CD4-positive, alpha-beta T cell treated with Interleukin-21 for 1 hour (primary cell): ENCODE data around the gene MAP1A.
A peak's percentile ranks its signal among the peaks of the same experiment; 100 is the strongest.

Source experiments
- DNase-seq: peaks from one replicate; pipeline ENCODE4 v3.0.0-alpha.2; 2020

The MAP1A gene

DNA sequence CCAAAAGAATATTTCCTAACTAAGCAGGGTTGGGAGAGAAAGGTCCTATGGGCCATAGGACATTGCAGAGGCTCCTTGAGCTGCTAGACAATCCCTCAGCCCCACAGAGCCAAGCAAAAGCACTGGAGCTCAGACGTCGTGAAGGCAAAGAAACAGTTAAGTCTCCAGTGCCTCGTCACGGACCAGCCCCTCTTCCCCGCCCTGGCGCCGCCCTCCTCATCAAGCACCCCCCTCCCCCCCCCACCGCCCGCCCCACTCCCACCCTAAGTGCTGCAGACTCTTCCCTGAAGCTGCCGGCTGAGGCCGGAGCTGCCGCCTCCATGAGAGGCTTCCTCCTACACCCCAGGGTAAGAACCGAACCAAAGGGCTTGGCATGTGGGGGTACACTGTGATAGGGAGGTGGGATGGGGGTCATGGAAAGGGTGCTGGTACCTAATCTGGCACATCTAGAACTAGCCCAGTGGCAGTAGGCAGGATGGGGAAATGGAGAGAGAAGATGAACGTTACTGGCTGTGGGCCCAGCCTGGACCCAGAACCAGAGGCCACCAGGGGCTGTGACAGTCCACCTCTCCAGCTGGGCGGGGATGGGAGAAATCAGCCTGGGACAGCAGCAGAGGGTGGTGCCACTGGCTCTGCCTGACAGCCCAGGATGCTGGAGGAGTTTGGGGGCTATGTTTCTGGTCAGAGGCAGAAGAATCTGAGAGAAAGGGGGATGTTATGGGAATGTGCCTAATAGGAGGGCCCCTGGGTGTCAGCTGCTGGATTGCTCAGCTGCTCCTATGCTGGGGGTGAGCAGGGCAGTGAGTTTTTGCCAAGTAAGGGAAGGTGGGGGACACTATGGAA, at the start of gene MAP1A:
TSS of gene MAP1A (plus strand) at position 255 of the 843 bp plus-strand sequence. CDS start 3,866 bp downstream, outside the sequence.
- no peak for DNase-seq

DNA sequence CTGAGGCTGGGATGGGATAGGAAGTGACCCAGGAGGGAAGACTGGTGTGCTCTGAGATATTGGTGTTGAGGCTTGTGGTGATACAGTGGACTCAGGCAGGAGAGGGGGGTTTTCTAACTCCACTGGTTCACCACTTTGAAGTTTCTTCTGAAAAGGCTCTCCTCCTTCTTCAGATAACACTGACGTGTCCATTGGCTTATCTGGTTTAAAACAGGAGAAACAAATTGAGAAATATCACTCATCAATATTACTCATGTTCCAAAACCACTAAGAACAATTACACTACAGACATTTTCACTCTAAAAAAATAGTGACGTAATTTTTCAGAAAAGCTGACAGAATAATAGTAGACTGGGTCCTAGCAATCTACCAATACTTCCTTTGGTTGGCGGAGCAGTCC, 47.5 kb upstream of the MAP1A start:
- no peak for DNase-seq

DNA sequence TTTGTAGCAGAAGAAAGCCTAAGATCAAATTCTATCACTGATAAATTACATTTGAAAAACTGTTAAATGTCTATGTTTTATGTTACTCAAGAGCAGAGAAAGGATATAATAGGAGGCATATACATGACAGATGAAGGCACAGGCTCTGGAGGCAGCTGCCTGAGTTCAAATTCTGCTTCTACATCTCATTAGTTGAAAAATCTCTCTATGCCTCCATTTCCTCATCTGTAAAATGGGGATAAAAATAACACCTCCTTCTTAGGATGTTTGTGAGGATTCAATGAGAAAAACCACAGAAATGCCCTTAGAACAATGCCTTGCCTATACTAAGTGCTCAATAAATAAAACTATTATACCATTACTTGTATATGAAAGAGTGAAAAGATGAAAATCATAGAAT, 45.4 kb upstream of the MAP1A start:
- DNase-seq = no peak

DNA sequence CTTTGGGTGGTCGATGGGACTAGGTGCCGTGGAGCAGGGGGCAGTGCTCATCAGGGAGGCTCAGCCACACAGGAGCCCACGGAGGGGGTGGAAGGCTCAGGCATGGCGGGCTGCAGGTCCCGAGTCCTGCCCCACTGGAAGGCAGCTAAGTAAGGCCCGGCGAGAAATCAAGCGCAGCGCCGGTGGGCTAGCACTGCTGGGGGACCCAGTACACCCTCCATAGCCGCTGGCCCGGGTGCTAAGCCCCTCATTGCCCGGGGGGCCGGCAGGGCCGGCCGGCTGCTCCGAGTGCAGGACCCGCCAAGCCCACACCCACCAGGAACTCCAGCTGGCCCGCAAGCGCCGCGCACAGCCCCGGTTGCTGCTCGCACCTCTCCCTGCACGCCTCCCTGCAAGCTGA, 43.5 kb upstream of the MAP1A start:
- DNase-seq = no peak

DNA sequence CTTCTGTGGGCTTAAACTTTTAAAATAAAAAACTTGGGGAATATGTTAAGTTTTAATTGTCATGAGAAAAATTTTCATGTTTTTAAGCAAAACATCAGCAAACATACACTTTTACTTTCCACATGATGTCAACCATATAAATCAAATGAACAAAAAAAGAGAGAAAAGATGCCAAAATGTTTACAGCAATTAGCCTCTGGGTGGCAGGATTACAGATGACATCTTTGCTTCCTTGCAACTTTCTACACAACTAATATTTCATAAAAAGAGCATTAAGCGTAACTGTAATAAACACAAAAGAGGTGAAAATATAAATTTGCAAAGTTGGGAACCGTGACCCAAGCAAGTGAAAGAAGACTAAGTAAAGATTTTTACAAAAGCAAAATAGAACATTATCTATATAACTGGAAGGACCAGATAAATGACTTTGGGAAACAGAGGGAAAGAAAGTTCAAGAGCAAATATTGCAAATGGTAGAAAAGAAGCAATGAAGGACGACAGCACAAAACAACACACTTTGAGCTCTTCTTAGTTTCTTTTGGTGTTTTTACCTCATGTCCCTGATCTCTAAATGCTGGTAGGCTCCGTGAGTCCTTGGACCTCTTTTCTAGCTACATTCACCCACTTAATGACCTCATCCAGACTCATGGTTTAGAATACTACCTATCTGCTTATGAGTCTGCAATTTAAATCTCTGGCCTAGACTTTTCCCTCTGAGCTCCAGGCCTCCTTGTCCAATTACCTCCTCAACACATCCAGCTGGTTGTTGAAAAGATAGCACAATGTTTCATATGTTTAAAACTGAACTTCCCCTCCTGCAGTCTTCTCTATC, 33.9 kb upstream of the MAP1A start:
- peak; percentile 40 for DNase-seq

DNA sequence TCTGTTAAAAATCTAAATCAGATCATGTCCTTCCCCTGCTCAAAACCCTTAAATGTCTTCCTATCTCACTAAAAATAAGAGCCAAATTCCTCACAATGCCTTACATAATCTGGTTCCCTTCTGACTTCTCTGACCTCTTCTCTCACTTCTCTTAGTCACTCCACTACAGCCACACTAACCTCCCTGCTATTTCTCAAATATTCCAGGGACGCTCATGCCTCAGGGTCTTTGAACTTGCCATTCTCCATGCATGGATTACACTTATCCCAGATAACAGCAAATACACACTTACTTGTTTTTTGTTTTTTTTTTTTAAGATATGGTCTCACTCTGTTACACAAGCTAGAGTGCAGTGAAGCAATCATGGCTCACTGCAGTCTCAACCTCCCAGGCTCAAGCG, 33.0 kb upstream of the MAP1A start:
- no peak for DNase-seq

DNA sequence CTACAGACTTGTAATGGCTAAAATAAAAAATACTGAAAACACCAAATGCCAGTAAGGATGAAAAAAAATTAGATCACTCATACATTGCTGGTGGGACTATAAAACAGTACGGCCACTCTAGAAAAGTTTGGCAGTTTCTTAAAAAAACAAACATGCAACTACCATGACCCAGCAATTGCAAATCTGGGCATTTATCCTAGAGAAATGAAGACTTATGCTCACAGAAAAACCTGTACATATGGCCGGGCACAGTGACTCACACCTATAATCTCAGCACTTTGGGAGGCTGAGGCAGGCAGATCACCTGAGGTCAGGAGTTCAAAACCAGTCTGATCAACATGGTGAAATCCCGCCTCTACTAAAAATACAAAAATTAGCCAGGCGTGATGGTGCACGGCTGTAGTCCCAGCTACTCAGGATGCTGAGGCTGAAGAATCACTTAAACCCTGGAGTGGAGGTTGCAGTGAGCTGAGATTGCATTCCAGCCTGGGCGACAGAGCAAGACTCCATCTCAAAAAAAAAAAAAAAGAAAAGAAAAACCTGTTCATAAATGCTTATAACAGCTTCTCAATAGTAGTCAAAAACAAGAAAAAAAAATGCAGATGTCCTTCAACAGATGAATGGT, 30.0 kb upstream of the MAP1A start:
- DNase-seq = no peak

DNA sequence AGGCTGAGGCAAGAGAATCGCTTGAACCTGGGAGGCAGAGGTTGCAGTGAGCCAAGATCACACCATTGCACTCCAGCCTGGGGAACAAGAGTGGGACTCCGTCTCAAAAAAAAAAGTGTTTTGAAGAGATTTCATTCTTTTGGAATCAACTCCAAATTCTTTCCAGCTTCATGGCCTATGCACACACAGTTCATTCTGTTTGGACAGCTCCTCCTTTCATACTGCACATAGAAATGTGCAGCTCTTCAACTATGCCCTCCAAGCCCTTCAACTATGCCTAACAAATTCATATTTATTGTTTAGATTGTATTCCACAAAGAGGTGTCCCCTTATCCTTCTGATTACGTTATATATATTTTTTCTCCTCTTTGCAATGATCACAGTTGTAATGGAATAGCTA, 28.6 kb upstream of the MAP1A start:
- DNase-seq = no peak

DNA sequence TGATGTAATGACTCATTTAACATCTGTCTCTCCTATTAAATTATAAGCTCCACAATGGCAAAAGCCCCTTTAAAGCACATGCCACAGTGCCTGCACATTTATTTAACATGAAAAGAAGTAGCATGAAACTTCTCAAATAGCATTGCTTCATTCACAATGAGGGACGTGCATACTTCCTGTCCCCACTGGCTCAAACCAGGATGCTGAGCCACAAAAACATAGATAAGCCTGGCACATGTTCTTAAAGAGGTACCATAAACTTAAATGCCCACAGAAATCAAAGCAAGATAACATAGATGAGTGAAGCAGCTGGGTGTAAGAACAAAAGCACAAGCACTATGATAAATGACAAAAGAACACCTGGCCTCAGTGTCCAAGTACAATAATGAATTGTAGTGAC, 28.2 kb upstream of the MAP1A start:
- DNase-seq = no peak

DNA sequence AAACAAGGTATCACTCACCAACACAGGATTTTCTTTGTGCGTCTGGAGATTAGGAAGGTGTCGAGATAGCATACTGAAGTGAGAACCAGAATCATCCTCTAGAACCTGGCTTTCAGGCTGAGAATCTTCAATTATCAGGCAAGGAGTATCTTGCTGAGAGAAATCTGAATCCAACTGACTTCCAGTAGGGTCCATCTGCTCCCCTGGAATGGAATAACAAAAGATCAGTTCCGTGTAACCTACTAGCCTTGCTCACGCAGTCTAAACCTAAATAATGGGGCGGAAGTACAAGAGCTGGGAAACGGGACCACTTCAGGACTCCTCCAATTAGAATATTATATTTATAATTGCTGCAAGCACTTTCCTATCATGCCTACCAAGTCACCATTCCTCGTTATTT, 25.1 kb upstream of the MAP1A start:
- no peak for DNase-seq

DNA sequence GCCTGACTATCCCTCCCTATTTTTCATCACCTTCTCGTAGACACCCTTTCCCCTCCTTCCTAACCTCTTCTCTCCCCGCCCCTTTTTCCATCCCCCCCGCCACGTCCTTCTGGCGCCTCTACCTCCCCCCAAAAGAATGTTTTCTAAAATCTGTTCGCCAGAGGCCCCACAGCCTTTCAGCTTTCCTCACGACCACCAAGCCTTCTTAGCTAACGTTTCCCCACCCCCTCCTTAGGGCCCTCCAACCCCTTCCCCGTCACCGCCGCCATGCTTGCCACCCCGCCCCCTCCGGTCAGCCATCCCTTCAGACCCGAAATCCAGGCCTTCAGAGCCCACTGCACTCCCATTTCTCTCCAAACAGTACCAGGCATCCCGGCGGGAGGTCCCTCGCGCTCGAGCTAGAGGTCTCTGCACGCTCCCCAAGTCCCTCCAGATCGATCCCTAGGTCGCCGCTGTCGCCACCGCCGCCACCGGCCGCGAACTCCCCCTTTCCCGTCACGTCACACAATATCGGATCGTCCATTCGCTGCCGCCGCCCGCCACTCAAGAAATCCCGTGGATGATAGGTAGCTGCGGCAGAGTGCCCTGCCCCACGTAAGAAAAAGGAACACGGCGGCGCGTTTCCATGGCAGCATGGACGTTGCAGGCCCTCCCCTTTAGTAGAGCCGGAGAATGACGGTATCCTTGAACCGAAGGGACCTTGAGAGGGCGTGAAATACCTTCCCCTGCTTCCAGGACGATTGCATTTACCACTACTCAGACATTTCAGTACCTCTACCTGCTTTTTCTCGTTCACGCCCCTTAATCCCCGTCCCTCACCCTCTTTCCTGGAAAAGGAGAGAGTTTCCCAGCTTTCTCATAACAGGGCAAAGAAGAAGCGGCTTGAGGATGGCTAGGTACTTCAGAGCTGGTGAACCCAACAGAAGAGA, 24.5 kb upstream of the MAP1A start, which contains the start of gene TP53BP1:
TSS of gene TP53BP1 (minus strand) at position 484 of the 929 bp plus-strand sequence. CDS start at position 371, 113 bp downstream.
- DNase-seq = peak; percentile 96

DNA sequence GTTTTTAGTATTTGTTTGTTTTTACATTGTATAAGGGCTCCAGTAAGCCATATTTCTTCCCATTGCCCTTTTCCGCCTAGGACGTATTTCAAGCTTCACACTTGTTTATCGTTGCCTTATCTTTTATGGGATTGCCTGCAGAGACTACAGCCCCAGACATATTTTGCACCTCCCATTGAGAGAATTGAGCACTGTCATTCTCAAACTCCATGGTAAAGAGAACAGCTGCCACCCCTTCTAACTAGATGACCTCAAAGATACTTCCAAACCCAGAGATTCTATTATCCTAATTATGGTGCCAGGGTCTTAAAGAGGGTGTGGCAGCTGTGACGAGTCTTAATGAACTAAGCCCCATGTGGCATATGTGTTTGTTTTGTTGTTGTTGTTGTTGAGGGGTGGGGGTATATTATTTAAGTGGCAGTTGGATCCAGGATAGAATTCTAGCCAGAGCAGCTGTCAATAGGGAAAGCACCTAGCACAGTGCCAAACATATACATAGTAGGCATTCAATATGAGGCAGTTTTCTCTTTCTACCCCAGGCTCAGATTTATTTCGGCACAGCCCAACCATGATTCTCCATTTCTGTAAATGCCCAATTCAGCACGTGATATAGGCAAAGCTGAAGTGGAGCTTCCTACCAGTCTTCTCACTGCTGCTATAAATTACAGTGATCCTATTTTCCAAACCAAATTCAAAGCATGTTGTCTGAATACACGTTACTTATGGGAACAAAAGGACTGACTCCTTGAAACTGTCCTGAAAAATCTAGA, 23.5 kb upstream of the MAP1A start:
- DNase-seq = no peak

DNA sequence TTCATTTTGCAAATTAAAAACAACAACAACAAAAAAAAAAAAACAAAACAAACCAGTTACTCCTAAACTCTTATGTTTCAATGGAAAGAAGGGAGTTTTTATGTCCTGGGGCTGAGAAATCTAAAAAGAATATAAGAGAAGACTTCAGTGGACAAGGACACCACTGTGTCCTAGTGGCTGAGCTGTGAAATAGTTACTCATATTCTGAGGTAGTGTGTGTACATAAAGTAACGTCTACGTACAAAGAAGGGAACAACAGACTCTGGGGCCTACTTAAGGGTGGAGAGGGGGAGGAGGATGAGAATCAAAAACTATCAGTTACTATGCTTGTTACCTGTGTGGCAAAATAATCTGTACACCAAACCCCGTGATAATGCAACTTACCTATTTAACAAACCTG, 18.4 kb upstream of the MAP1A start:
- DNase-seq = no peak

DNA sequence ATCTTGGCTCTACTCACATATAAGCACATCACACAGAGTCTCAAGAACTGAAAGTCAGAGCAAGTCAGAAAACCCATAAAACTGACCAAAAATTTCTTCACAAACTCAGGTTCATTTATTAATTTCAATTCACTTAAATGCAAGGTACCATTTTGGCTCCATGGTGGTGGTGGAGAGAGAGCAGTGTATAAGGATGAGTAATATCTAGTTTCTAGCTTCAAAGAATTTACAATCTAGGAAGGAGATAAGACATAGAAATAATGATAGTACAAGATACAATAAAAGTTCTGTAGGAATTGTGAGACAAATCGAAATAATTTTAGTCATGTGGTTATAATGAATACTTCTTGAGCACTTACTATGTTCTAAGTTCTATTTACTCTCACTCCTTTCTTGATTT, 17.8 kb upstream of the MAP1A start:
- DNase-seq = no peak

DNA sequence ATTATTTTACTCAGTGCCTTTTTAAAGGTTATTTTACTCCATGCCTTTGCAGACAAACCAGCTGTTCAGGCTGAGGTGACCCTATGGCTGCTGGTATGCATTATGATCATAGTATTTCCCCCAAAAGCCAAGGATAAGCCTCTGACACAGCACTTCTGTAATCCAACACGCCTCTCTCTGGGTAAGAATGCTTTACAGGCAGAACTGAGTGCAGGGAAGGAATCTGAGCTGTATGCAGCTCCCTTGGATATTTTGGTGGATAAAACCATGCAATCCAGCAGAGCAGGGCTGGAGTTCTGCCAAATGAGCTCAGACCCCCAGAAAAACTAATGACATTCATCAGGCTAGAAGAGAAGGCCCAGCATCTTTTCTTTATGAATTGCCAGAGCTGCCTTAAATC, 11.7 kb upstream of the MAP1A start:
- DNase-seq = no peak

DNA sequence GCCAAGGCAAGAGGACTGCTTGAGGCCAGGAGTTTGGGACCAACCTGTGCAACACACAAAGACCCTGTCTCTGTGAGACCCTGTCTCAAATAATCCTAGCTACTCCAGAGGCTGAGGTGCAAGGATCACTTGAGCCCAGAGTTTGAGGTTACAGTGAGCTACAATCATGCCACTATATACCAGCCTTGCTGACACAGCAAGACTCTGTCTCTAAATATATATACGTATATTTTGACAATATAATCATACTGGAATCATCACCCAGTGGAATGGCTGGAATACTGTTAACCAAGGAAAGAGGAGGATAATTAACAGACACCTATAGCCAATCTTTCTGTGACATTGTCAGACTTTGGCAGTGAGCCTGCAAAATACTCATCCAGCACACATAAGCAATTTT, 9.0 kb upstream of the MAP1A start:
- no peak for DNase-seq

DNA sequence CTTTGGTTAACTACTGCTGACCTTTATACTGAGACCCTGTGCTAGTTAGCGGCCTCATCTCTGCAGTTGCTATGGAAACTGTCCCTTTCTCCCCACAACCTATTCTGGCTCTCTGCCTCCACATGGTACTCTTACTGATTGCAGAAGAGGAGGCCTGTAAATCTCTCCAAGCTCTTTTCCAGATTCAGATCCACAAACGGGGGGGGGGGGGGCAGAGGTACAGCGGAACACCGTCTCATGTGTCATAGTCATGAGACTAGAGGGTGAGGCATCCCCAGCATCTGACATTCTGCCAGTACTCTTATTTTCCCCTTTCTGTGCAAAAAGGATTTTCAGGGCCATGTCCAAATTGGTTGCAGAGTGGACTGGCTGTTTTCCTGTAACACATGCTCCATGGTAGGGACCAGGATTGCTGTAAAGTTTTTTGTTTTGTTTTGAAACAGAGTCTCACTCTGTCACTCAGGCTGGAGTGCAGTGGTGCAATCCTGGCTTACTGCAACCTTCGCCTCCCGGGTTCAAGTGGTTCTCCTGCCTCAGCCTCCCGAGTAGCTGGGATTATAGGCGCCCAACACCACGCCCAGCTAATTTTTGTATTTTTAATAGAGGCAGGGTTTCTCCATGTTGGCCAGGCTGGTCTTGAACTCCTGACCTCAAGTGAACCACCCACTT, 8.3 kb upstream of the MAP1A start:
- no peak for DNase-seq

DNA sequence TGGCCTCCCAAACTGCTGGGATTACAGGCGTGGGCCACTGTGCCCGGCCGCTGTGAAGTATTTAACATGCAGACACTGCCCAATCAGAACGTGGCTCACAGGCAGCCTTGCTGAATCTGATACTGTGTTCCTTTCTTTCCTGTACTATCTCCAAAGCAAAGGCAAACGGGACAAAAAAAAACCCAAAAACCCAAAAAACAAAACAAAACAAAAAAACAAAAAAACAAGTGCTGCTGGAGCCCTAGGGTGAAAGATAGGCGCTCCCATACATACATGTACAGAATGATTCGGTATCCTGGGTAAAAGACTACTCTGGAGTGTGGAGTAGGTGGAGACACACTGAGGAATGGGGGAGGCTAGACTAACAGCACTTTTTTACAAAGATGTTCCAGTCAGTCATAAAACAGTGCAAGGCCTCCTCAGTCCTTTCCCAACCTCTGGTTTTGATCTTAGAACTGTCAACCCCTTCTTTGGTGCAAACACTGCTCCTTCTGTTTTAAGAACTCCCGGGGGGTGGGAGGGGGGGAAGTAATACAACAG, 7.7 kb upstream of the MAP1A start:
- DNase-seq = no peak

DNA sequence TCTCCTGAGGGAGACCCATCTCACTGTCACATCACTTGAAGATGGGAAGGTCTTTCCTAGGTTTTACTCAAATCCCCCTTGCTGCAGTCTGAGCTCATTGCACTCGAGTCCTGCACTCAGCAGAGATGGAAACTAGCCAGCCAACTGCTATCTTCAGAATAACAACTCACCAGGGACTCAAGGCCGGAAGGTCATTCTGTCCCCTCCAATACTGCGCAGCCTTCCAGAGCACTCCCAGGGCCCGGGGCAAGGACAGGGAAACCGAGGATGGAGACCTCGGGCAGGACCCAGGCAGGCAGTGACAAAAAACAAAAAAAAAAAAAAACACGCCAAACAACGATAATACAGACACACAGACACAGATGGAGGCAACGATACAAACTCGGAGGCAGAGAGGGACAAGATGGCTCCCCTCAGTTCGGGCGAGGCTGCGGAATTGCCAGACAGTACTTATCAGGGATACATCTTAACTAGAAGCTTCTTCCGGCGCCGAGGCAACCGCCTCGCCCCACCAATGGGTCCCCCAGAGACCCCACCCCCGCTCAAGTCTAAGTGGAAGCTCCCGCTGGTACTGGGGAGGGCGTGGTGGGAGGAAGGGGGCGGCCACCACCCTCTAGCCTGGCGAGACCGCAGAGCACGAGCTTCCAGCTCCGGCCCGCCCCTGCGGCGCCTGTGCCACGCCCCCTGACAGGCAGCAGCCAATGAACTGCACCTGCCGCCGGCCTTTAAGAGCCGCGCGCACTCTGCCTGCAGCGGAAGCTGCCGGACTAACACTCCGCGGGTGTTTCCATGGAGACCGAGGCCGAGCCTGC, 7.0 kb upstream of the MAP1A start:
- DNase-seq = peak; percentile 99
